Neural cell (in vitro differentiated cells): ENCODE measurements around the gene EFCAB11. TPM values are rescaled to one million over a fixed set of nuclear protein-coding genes. Genes with fewer than 3 reads are reported as not detected.

ENCODE experiments used
- H2AFZ ChIP-seq: fragments of 200-600, 300-800 bp; sonication (generic), shearing (Covaris generic); 2 replicates; pipeline ENCODE4 v1.6.0; 2014; ENCODE audit warnings: low read depth, mild to moderate bottlenecking, antibody characterized with exemption, low read length, moderate library complexity
- H3F3A ChIP-seq: fragments of 200-600 bp; shearing (Covaris generic); 2 replicates; pipeline ENCODE4 v1.6.1; 2016; ENCODE audit warnings: mild to moderate bottlenecking, moderate library complexity, mixed read lengths, antibody characterized with exemption, low read length; ENCODE audit not compliant: insufficient read depth, poor library complexity, severe bottlenecking
- H3K27ac ChIP-seq: fragments of 200-600, 300-800 bp; sonication (generic), shearing (Covaris generic); 2 replicates; pipeline ENCODE4 v1.5.1; 2014; ENCODE audit warnings: mild to moderate bottlenecking, low read length, moderate library complexity
- H3K27me3 ChIP-seq: fragments of 300-800, 200-600 bp; sonication (generic), shearing (Covaris generic); 2 replicates; pipeline ENCODE4 v1.6.0; 2014; ENCODE audit warnings: mild to moderate bottlenecking, low read depth, low read length, moderate library complexity; ENCODE audit not compliant: insufficient read depth
- H3K36me3 ChIP-seq: fragments of 300-800, 200-600 bp; sonication (generic), shearing (Covaris generic); 2 replicates; pipeline ENCODE4 v1.5.1; 2014; ENCODE audit warnings: mild to moderate bottlenecking, antibody characterized with exemption, low read length, moderate library complexity; ENCODE audit not compliant: insufficient read depth
- H3K4me2 ChIP-seq: fragments of 300-800, 200-600 bp; sonication (generic), shearing (Covaris generic); 2 replicates; pipeline ENCODE4 v1.6.0; 2014; ENCODE audit warnings: mild to moderate bottlenecking, low read length
- H3K4me3 ChIP-seq: fragments of 300-800, 200-600 bp; sonication (generic), shearing (Covaris generic); 2 replicates; pipeline ENCODE4 v1.5.1; 2014; ENCODE audit warnings: mild to moderate bottlenecking, low read length, moderate library complexity
- H3K79me2 ChIP-seq: fragments of 200-600 bp; shearing (Covaris generic); replicated peaks from 2 replicates; pipeline ENCODE4 v1.6.0; 2014; ENCODE audit warnings: mild to moderate bottlenecking, low read length, moderate library complexity; ENCODE audit not compliant: insufficient read depth
- H3K9ac ChIP-seq: fragments of 300-800, 200-600 bp; sonication (generic), shearing (Covaris generic); 2 replicates; pipeline ENCODE4 v1.6.1; 2016; ENCODE audit warnings: mild to moderate bottlenecking, low read length, mixed read lengths
- H3K9me2 ChIP-seq: fragments of 200-600 bp; shearing (Covaris generic); 2 replicates; pipeline ENCODE4 v1.6.1; 2016; ENCODE audit warnings: mild to moderate bottlenecking, low read length, mixed read lengths; ENCODE audit not compliant: insufficient read depth
- H3K9me3 ChIP-seq: fragments of 200-600, 300-800 bp; sonication (generic), shearing (Covaris generic); 2 replicates; pipeline ENCODE4 v1.6.1; 2016; ENCODE audit warnings: mild to moderate bottlenecking, mixed run types, low read length, moderate library complexity, mixed read lengths
- H4K20me1 ChIP-seq: fragments of 200-600 bp; shearing (Covaris generic); 2 replicates; pipeline ENCODE4 v1.6.1; 2016; ENCODE audit warnings: mild to moderate bottlenecking, mixed run types; ENCODE audit not compliant: insufficient read depth
- CTCF ChIP-seq: fragments of 450-650 bp; IDR thresholded peaks from 2 replicates; pipeline ENCODE4 v1.5.1; 2014; ENCODE audit warnings: antibody characterized with exemption, mild to moderate bottlenecking, moderate library complexity; ENCODE audit not compliant: poor library complexity, severe bottlenecking
- EP300 ChIP-seq: fragments of 450-650 bp; conservative IDR thresholded peaks from 2 replicates; pipeline ENCODE4 v1.6.1; 2014; ENCODE audit warnings: antibody characterized with exemption, mild to moderate bottlenecking, moderate library complexity; ENCODE audit not compliant: poor library complexity, severe bottlenecking
- EZH2 ChIP-seq: fragments of 200-600, 300-800 bp; shearing (Covaris generic), sonication (generic); IDR thresholded peaks from 2 replicates; pipeline ENCODE4 v1.6.1; 2014; ENCODE audit warnings: antibody characterized with exemption, low read length, borderline replicate concordance, mild to moderate bottlenecking; ENCODE audit not compliant: insufficient read depth, poor library complexity, severe bottlenecking
- MXI1 ChIP-seq: fragments of 450-650 bp; conservative IDR thresholded peaks from 2 replicates; pipeline ENCODE4 v1.6.1; 2014; ENCODE audit warnings: antibody characterized with exemption, mild to moderate bottlenecking; ENCODE audit not compliant: poor library complexity, severe bottlenecking
- POLR2AphosphoS5 ChIP-seq: IDR thresholded peaks from 2 replicates; pipeline ENCODE4 v1.6.1; 2012
- RAD21 ChIP-seq: fragments of 450-650 bp; conservative IDR thresholded peaks from 2 replicates; pipeline ENCODE4 v1.6.1; 2014; ENCODE audit warnings: antibody characterized with exemption, mild to moderate bottlenecking, moderate library complexity
- SMC3 ChIP-seq: fragments of 450-650 bp; conservative IDR thresholded peaks from 2 replicates; pipeline ENCODE4 v1.6.1; 2014; ENCODE audit warnings: antibody characterized with exemption, mild to moderate bottlenecking, moderate library complexity; ENCODE audit not compliant: poor library complexity
- TAF1 ChIP-seq: IDR thresholded peaks from 2 replicates; pipeline ENCODE4 v1.6.1; 2012; ENCODE audit warnings: low read depth
- polyA plus RNA-seq: library from polyadenylated mRNA; depleted of rRNA; stranded (reverse); fragments of >200 nt; gene quantifications from 2 replicates; pipeline ENCODE4 v1.2.3, GENCODE V29; 2014
- TF ChIP-seq, protein P1 (sequence below): IDR thresholded peaks from 2 replicates; pipeline ENCODE4 v1.6.1; 2012; ENCODE audit warnings: borderline replicate concordance

Gene EFCAB11
- polyA plus RNA-seq, 1 donor from 2014 or later = 7.9 TPM

GRCh38 chr14:89926694-89927093, 27.8 kb downstream of the EFCAB11 start:
- Histone ChIP-seq H3K36me3 (no peaks in the 10 kb centered on the region), H3K9me3 (no peaks in the 10 kb centered on the region), H3F3A (peaks cover 3% of the 10 kb centered on the region), H3K9ac (no peak overlapping the region), H3K27me3 (no peaks in the 10 kb centered on the region), H3K9me2 (no peaks in the 10 kb centered on the region), H2AFZ (no peak overlapping the region), H3K79me2 (no peaks in the 10 kb centered on the region), H4K20me1 (no peaks in the 10 kb centered on the region), H3K27ac (no peak overlapping the region), H3K4me2 (no peak overlapping the region), H3K4me3 (no peak overlapping the region)
- TF ChIP-seq RAD21 (no peak), CTCF (no peak), POLR2AphosphoS5 (no peak), TAF1 (no peak), EZH2 (no peak), EP300 (no peak), SMC3 (no peak), MXI1 (no peak)
- TF ChIP-seq, protein P1, sequence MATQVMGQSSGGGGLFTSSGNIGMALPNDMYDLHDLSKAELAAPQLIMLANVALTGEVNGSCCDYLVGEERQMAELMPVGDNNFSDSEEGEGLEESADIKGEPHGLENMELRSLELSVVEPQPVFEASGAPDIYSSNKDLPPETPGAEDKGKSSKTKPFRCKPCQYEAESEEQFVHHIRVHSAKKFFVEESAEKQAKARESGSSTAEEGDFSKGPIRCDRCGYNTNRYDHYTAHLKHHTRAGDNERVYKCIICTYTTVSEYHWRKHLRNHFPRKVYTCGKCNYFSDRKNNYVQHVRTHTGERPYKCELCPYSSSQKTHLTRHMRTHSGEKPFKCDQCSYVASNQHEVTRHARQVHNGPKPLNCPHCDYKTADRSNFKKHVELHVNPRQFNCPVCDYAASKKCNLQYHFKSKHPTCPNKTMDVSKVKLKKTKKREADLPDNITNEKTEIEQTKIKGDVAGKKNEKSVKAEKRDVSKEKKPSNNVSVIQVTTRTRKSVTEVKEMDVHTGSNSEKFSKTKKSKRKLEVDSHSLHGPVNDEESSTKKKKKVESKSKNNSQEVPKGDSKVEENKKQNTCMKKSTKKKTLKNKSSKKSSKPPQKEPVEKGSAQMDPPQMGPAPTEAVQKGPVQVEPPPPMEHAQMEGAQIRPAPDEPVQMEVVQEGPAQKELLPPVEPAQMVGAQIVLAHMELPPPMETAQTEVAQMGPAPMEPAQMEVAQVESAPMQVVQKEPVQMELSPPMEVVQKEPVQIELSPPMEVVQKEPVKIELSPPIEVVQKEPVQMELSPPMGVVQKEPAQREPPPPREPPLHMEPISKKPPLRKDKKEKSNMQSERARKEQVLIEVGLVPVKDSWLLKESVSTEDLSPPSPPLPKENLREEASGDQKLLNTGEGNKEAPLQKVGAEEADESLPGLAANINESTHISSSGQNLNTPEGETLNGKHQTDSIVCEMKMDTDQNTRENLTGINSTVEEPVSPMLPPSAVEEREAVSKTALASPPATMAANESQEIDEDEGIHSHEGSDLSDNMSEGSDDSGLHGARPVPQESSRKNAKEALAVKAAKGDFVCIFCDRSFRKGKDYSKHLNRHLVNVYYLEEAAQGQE = no peak

GRCh38 chr14:89924268-89924667, 30.3 kb downstream of the EFCAB11 start:
- H3K27ac ChIP-seq = no peak overlapping the region

More at GRCh38 chr14:89924268-89924667, 30.3 kb downstream of the EFCAB11 start:
- H3K9me3 ChIP-seq = no peaks in the 10 kb centered on the region
- no peaks in the 10 kb centered on the region for H4K20me1 ChIP-seq
- TF ChIP-seq EZH2 (no peak), SMC3 (no peak)
- TF ChIP-seq, protein P1 = no peak
- H3K4me3 ChIP-seq = no peak overlapping the region
- H3K36me3 ChIP-seq = no peaks in the 10 kb centered on the region
- no peaks in the 10 kb centered on the region for H3K27me3 ChIP-seq
- H3K79me2 ChIP-seq = no peaks in the 10 kb centered on the region
- no peak overlapping the region for H3K9ac ChIP-seq
- no peaks in the 10 kb centered on the region for H3K9me2 ChIP-seq
- no peak overlapping the region for H3K4me2 ChIP-seq
- H3F3A ChIP-seq = peaks cover 3% of the 10 kb centered on the region
- no peak overlapping the region for H2AFZ ChIP-seq
